ENCODE results near the gene MRC2.
"Not testable (repeated sequence)": the region's sequence is repeated elsewhere in the genome, so short reads cannot be mapped to it uniquely, and the experiment has no call there.

The MRC2 gene

GRCh38 chr17:62588109-62588508, 39.4 kb upstream of the MRC2 start:
- TF ChIP-seq, protein P1, sequence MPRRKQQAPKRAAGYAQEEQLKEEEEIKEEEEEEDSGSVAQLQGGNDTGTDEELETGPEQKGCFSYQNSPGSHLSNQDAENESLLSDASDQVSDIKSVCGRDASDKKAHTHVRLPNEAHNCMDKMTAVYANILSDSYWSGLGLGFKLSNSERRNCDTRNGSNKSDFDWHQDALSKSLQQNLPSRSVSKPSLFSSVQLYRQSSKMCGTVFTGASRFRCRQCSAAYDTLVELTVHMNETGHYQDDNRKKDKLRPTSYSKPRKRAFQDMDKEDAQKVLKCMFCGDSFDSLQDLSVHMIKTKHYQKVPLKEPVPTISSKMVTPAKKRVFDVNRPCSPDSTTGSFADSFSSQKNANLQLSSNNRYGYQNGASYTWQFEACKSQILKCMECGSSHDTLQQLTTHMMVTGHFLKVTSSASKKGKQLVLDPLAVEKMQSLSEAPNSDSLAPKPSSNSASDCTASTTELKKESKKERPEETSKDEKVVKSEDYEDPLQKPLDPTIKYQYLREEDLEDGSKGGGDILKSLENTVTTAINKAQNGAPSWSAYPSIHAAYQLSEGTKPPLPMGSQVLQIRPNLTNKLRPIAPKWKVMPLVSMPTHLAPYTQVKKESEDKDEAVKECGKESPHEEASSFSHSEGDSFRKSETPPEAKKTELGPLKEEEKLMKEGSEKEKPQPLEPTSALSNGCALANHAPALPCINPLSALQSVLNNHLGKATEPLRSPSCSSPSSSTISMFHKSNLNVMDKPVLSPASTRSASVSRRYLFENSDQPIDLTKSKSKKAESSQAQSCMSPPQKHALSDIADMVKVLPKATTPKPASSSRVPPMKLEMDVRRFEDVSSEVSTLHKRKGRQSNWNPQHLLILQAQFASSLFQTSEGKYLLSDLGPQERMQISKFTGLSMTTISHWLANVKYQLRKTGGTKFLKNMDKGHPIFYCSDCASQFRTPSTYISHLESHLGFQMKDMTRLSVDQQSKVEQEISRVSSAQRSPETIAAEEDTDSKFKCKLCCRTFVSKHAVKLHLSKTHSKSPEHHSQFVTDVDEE (CRISPR knock-in tag; IDR thresholded peaks at IDR 0.05): no peak
- TF ChIP-seq ZNF8 (CRISPR knock-in tag; IDR thresholded peaks at IDR 0.05) (no peak), SNAI2 (CRISPR knock-in tag; IDR thresholded peaks at IDR 0.05) (no peak), TOX (CRISPR knock-in tag; IDR thresholded peaks at IDR 0.05; ENCODE audit: borderline replicate concordance) (no peak), RARB (CRISPR knock-in tag; IDR thresholded peaks at IDR 0.05) (no peak), CSDC2 (CRISPR knock-in tag; IDR thresholded peaks at IDR 0.05) (no peak), OSR1 (CRISPR knock-in tag; IDR thresholded peaks at IDR 0.05) (no peak), ZC3H10 (CRISPR knock-in tag; IDR thresholded peaks at IDR 0.05) (no peak), POU6F1 (CRISPR knock-in tag; IDR thresholded peaks at IDR 0.05; ENCODE audit: borderline replicate concordance, low read depth) (no peak), ESRRG (CRISPR knock-in tag; IDR thresholded peaks at IDR 0.05) (no peak), ZNF565 (CRISPR knock-in tag; conservative IDR thresholded peaks at IDR 0.05; ENCODE audit: low read depth) (no peak), ZFP3 (CRISPR knock-in tag; IDR thresholded peaks at IDR 0.05) (no peak), ZNF70 (CRISPR knock-in tag; IDR thresholded peaks at IDR 0.05) (no peak), GLIS3 (CRISPR knock-in tag; IDR thresholded peaks at IDR 0.05) (no peak), ISL1 (CRISPR knock-in tag; IDR thresholded peaks at IDR 0.05) (no peak), TCF4 (CRISPR knock-in tag; IDR thresholded peaks at IDR 0.05; ENCODE audit: borderline replicate concordance) (no peak)
- TF ChIP-seq, protein P2, sequence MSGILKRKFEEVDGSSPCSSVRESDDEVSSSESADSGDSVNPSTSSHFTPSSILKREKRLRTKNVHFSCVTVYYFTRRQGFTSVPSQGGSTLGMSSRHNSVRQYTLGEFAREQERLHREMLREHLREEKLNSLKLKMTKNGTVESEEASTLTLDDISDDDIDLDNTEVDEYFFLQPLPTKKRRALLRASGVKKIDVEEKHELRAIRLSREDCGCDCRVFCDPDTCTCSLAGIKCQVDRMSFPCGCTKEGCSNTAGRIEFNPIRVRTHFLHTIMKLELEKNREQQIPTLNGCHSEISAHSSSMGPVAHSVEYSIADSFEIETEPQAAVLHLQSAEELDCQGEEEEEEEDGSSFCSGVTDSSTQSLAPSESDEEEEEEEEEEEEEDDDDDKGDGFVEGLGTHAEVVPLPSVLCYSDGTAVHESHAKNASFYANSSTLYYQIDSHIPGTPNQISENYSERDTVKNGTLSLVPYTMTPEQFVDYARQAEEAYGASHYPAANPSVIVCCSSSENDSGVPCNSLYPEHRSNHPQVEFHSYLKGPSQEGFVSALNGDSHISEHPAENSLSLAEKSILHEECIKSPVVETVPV (CRISPR knock-in tag; IDR thresholded peaks at IDR 0.05): no peak
- ATAC-seq: no peak

- no peak for TF ChIP-seq ZFP30 (CRISPR knock-in tag; IDR thresholded peaks at IDR 0.05)
- no peak for TF ChIP-seq GLIS3 (CRISPR knock-in tag; IDR thresholded peaks at IDR 0.05)
- TF ChIP-seq ZC3H10 (CRISPR knock-in tag; IDR thresholded peaks at IDR 0.05): no peak
- no peak for TF ChIP-seq POU6F1 (CRISPR knock-in tag; IDR thresholded peaks at IDR 0.05; ENCODE audit: borderline replicate concordance, low read depth)
- no peak for TF ChIP-seq TOX (CRISPR knock-in tag; IDR thresholded peaks at IDR 0.05; ENCODE audit: borderline replicate concordance)
- no peak for TF ChIP-seq ZFP3 (CRISPR knock-in tag; IDR thresholded peaks at IDR 0.05)
- no peak for TF ChIP-seq BACH2 (CRISPR knock-in tag; IDR thresholded peaks at IDR 0.05; ENCODE audit: borderline replicate concordance)
- no peak for TF ChIP-seq SNAI2 (CRISPR knock-in tag; IDR thresholded peaks at IDR 0.05)
- no peak for TF ChIP-seq ISL1 (CRISPR knock-in tag; IDR thresholded peaks at IDR 0.05)
- no peak for TF ChIP-seq CSDC2 (CRISPR knock-in tag; IDR thresholded peaks at IDR 0.05)
- TF ChIP-seq, protein P3, sequence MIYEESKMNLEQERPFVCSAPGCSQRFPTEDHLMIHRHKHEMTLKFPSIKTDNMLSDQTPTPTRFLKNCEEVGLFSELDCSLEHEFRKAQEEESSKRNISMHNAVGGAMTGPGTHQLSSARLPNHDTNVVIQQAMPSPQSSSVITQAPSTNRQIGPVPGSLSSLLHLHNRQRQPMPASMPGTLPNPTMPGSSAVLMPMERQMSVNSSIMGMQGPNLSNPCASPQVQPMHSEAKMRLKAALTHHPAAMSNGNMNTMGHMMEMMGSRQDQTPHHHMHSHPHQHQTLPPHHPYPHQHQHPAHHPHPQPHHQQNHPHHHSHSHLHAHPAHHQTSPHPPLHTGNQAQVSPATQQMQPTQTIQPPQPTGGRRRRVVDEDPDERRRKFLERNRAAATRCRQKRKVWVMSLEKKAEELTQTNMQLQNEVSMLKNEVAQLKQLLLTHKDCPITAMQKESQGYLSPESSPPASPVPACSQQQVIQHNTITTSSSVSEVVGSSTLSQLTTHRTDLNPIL (CRISPR knock-in tag; IDR thresholded peaks at IDR 0.05; ENCODE audit: low read depth): no peak
- no peak for TF ChIP-seq ZNF70 (CRISPR knock-in tag; IDR thresholded peaks at IDR 0.05)
- no peak for TF ChIP-seq ARNTL (CRISPR knock-in tag; IDR thresholded peaks at IDR 0.05; ENCODE audit: borderline replicate concordance, low read depth)
- no peak for TF ChIP-seq RARB (CRISPR knock-in tag; IDR thresholded peaks at IDR 0.05)
- TF ChIP-seq, protein P4, sequence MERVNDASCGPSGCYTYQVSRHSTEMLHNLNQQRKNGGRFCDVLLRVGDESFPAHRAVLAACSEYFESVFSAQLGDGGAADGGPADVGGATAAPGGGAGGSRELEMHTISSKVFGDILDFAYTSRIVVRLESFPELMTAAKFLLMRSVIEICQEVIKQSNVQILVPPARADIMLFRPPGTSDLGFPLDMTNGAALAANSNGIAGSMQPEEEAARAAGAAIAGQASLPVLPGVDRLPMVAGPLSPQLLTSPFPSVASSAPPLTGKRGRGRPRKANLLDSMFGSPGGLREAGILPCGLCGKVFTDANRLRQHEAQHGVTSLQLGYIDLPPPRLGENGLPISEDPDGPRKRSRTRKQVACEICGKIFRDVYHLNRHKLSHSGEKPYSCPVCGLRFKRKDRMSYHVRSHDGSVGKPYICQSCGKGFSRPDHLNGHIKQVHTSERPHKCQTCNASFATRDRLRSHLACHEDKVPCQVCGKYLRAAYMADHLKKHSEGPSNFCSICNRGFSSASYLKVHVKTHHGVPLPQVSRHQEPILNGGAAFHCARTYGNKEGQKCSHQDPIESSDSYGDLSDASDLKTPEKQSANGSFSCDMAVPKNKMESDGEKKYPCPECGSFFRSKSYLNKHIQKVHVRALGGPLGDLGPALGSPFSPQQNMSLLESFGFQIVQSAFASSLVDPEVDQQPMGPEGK (CRISPR knock-in tag; IDR thresholded peaks at IDR 0.05; ENCODE audit: borderline replicate concordance): no peak
- no peak for TF ChIP-seq ESRRG (CRISPR knock-in tag; IDR thresholded peaks at IDR 0.05)
- TF ChIP-seq PPARA (CRISPR knock-in tag; IDR thresholded peaks at IDR 0.05; ENCODE audit: borderline replicate concordance): no peak
- TF ChIP-seq ZNF565 (CRISPR knock-in tag; conservative IDR thresholded peaks at IDR 0.05; ENCODE audit: low read depth): no peak
- TF ChIP-seq, protein P1 (CRISPR knock-in tag; IDR thresholded peaks at IDR 0.05): no peak
- no peak for ATAC-seq
These were observed 36.1 kb upstream of the MRC2 start for GRCh38 chr17:62591333-62591732.

GRCh38 chr17:62591822-62592221, 35.6 kb upstream of the MRC2 start:
- ATAC-seq: not testable (repeated sequence)

All from SK-N-SH treated with all-trans-retinoic acid at 6 μM for 48 hours (cell line).